Activated CD4-positive, alpha-beta memory T cell treated with anti-CD3 and anti-CD28 coated beads, Interleukin-2, amount 10 ng/mL, durations not matched to agents 7 days and 5 days (primary cell): ENCODE results near the gene DIS3L2. TPM values are rescaled to one million over a fixed set of nuclear protein-coding genes. Genes with fewer than 3 reads are reported as not detected.

Experiments used
- CTCF ChIA-PET: fragments of 350-600 bp; sonication (Branson Sonifier 250); formaldehyde crosslinking; loops from one replicate; lab custom pipeline; 2021; ENCODE audit warnings: antibody characterized with exemption, inconsistent platforms; lab: Charles Lee
- POLR2A ChIA-PET: fragments of 350-600 bp; sonication (Branson Sonifier 250); formaldehyde crosslinking; loops from one replicate; lab custom pipeline; 2021; ENCODE audit warnings: antibody characterized with exemption; lab: Charles Lee
- DNase-seq: peaks from one replicate; pipeline ENCODE4 v3.0.0-alpha.2; 2020
- H3K27ac Mint-ChIP-seq: one replicate; pipeline ENCODE4 v1.8.0; 2021; ENCODE audit warnings: mild to moderate bottlenecking, mixed read lengths
- H3K27me3 Mint-ChIP-seq: one replicate; pipeline ENCODE4 v1.8.0; 2021; ENCODE audit warnings: mixed read lengths
- H3K36me3 Mint-ChIP-seq: one replicate; pipeline ENCODE4 v1.8.0; 2021; ENCODE audit warnings: low read depth, mixed read lengths
- H3K4me1 Mint-ChIP-seq: one replicate; pipeline ENCODE4 v1.8.0; 2021; ENCODE audit warnings: mixed read lengths
- H3K4me3 Mint-ChIP-seq: one replicate; pipeline ENCODE4 v1.8.0; 2021; ENCODE audit warnings: mild to moderate bottlenecking, mixed read lengths
- H3K9me3 Mint-ChIP-seq: one replicate; pipeline ENCODE4 v1.8.0; 2021; ENCODE audit warnings: mixed read lengths
- total RNA-seq, 2 experiments: library from RNA; stranded (reverse); gene quantifications; one replicate each; pipeline ENCODE4 v1.2.3, GENCODE V29; 2021

The DIS3L2 gene
- total RNA-seq, 2 experiments from 2014 or later: 25.8 to 30.6 TPM

GRCh38 chr2:231947694-231948093 is 13.8 kb upstream of the DIS3L2 start:
- Mint-ChIP-seq H3K9me3 (no peaks in the 10 kb centered on the region), H3K36me3 (no peaks in the 10 kb centered on the region), H3K4me3 (no peak overlapping the region), H3K27ac (no peak overlapping the region), H3K4me1 (no peaks in the 10 kb centered on the region), H3K27me3 (peaks cover 18% of the 10 kb centered on the region)
- CTCF ChIA-PET: no interaction called here
- POLR2A ChIA-PET: no interaction called here
- no peak for DNase-seq

GRCh38 chr2:231951452-231952035 is 10.0 kb upstream of the DIS3L2 start:
- no peaks in the 10 kb centered on the region for H3K36me3 Mint-ChIP-seq
- H3K9me3 Mint-ChIP-seq: no peaks in the 10 kb centered on the region
- ChIA-PET POLR2A (no interaction called here), CTCF (no interaction called here)
- no peaks in the 10 kb centered on the region for H3K4me1 Mint-ChIP-seq
- H3K4me3 Mint-ChIP-seq: no peak overlapping the region
- no peak overlapping the region for H3K27ac Mint-ChIP-seq
- no peak for DNase-seq
- peaks cover 36% of the 10 kb centered on the region for H3K27me3 Mint-ChIP-seq

- Mint-ChIP-seq H3K9me3 (no peaks in the 10 kb centered on the region), H3K4me3 (no peak overlapping the region), H3K36me3 (peaks cover 3% of the 10 kb centered on the region), H3K27ac (no peak overlapping the region), H3K27me3 (peaks cover 28% of the 10 kb centered on the region), H3K4me1 (peaks cover 3% of the 10 kb centered on the region)
- POLR2A ChIA-PET: no interaction called here
- CTCF ChIA-PET: no interaction called here
- DNase-seq: no peak
Observed at GRCh38 chr2:231955758-231956472, 5.6 kb upstream of the DIS3L2 start.

GRCh38 chr2:231957913-231958763 is 3.4 kb upstream of the DIS3L2 start:
- peaks cover 17% of the 10 kb centered on the region for H3K4me1 Mint-ChIP-seq
- peaks cover 4% of the 10 kb centered on the region for H3K36me3 Mint-ChIP-seq
- ChIA-PET POLR2A (no interaction called here), CTCF (no interaction called here)
- no peak overlapping the region for H3K4me3 Mint-ChIP-seq
- H3K27ac Mint-ChIP-seq: no peak overlapping the region
- no peaks in the 10 kb centered on the region for H3K9me3 Mint-ChIP-seq
- DNase-seq: no peak
- H3K27me3 Mint-ChIP-seq: peaks cover 20% of the 10 kb centered on the region

GRCh38 chr2:231960810-231961348 is 634 bp upstream of the DIS3L2 start:
- Mint-ChIP-seq H3K36me3 (peaks cover 4% of the 10 kb centered on the region), H3K27me3 (peaks cover 7% of the 10 kb centered on the region), H3K4me1 (peaks cover 29% of the 10 kb centered on the region), H3K9me3 (no peaks in the 10 kb centered on the region), H3K27ac (peak overlapping the region; percentile 50), H3K4me3 (peak overlapping the region; percentile 97)
- ChIA-PET POLR2A (interaction anchor here (1.0 to 1.4 kb wide), 3 partner anchors 12 to 354 kb away, joined by 3 to 9 read pairs (median 5); no protein-coding TSS in a partner anchor), CTCF (interaction anchor here (1.4 kb wide), 1 partner anchor 270 kb away, joined by 4 read pairs; no protein-coding TSS in a partner anchor)
- no peak for DNase-seq

GRCh38 chr2:231965102-231965501 is 3.6 kb downstream of the DIS3L2 start:
- H3K4me1 Mint-ChIP-seq: peaks cover 33% of the 10 kb centered on the region

GRCh38 chr2:231966886-231967285 is 5.4 kb downstream of the DIS3L2 start:
- ChIA-PET CTCF (interaction anchor here (0.9 kb wide), 1 partner anchor 38 kb away, joined by 3 read pairs; no protein-coding TSS in a partner anchor), POLR2A (no interaction called here)
- no peak for DNase-seq

More at GRCh38 chr2:231965102-231965501, 3.6 kb downstream of the DIS3L2 start:
- Mint-ChIP-seq H3K9me3 (peaks cover 6% of the 10 kb centered on the region), H3K4me3 (no peak overlapping the region), H3K27ac (no peak overlapping the region), H3K36me3 (peaks cover 14% of the 10 kb centered on the region), H3K27me3 (no peaks in the 10 kb centered on the region)
- no peak for DNase-seq
- ChIA-PET CTCF (no interaction called here), POLR2A (no interaction called here)

GRCh38 chr2:231968820-231969219 is 7.3 kb downstream of the DIS3L2 start:
- Mint-ChIP-seq H3K4me3 (no peak overlapping the region), H3K27me3 (no peaks in the 10 kb centered on the region), H3K9me3 (peaks cover 6% of the 10 kb centered on the region), H3K27ac (no peak overlapping the region), H3K4me1 (peaks cover 12% of the 10 kb centered on the region), H3K36me3 (peaks cover 9% of the 10 kb centered on the region)
- POLR2A ChIA-PET: no interaction called here
- no peak for DNase-seq
- CTCF ChIA-PET: interaction anchor here (0.7 kb wide), 1 partner anchor 68 kb away, joined by 4 read pairs; no protein-coding TSS in a partner anchor

More at GRCh38 chr2:231966886-231967285, 5.4 kb downstream of the DIS3L2 start:
- Mint-ChIP-seq H3K9me3 (peaks cover 6% of the 10 kb centered on the region), H3K4me3 (no peak overlapping the region), H3K27ac (no peak overlapping the region), H3K27me3 (no peaks in the 10 kb centered on the region), H3K4me1 (peaks cover 26% of the 10 kb centered on the region), H3K36me3 (peaks cover 9% of the 10 kb centered on the region)

GRCh38 chr2:231970461-231970860 is 8.9 kb downstream of the DIS3L2 start:
- H3K4me3 Mint-ChIP-seq: no peak overlapping the region
- no peak for DNase-seq
- peaks cover 9% of the 10 kb centered on the region for H3K36me3 Mint-ChIP-seq
- H3K27ac Mint-ChIP-seq: no peak overlapping the region
- CTCF ChIA-PET: no interaction called here
- peaks cover 4% of the 10 kb centered on the region for H3K4me1 Mint-ChIP-seq
- no peaks in the 10 kb centered on the region for H3K27me3 Mint-ChIP-seq
- H3K9me3 Mint-ChIP-seq: peaks cover 6% of the 10 kb centered on the region
- POLR2A ChIA-PET: no interaction called here

- Mint-ChIP-seq H3K4me3 (no peak overlapping the region), H3K27me3 (no peaks in the 10 kb centered on the region), H3K27ac (no peak overlapping the region), H3K36me3 (no peaks in the 10 kb centered on the region), H3K4me1 (no peaks in the 10 kb centered on the region), H3K9me3 (no peaks in the 10 kb centered on the region)
- ChIA-PET CTCF (interaction anchor here (0.6 to 1.7 kb wide), 4 partner anchors 67 to 551 kb away, joined by 3 to 4 read pairs (median 4); partner anchors contain the start of gene CHRND), POLR2A (no interaction called here)
- DNase-seq: no peak
Observed at GRCh38 chr2:231975001-231975400, 13.5 kb downstream of the DIS3L2 start.

- no peaks in the 10 kb centered on the region for H3K36me3 Mint-ChIP-seq
- no peaks in the 10 kb centered on the region for H3K27me3 Mint-ChIP-seq
- H3K27ac Mint-ChIP-seq: no peak overlapping the region
- CTCF ChIA-PET: no interaction called here
- no peaks in the 10 kb centered on the region for H3K4me1 Mint-ChIP-seq
- no peak overlapping the region for H3K4me3 Mint-ChIP-seq
- POLR2A ChIA-PET: no interaction called here
- DNase-seq: no peak
- H3K9me3 Mint-ChIP-seq: no peaks in the 10 kb centered on the region
Observed at GRCh38 chr2:231977430-231977829, 15.9 kb downstream of the DIS3L2 start.

- no peaks in the 10 kb centered on the region for H3K27me3 Mint-ChIP-seq
- CTCF ChIA-PET: no interaction called here
- H3K27ac Mint-ChIP-seq: no peak overlapping the region
Observed at GRCh38 chr2:231984992-231985391, 23.5 kb downstream of the DIS3L2 start.

More at GRCh38 chr2:231984992-231985391, 23.5 kb downstream of the DIS3L2 start:
- peaks cover 4% of the 10 kb centered on the region for H3K4me1 Mint-ChIP-seq
- H3K9me3 Mint-ChIP-seq: no peaks in the 10 kb centered on the region
- H3K4me3 Mint-ChIP-seq: no peak overlapping the region
- DNase-seq: no peak
- POLR2A ChIA-PET: no interaction called here
- peaks cover 8% of the 10 kb centered on the region for H3K36me3 Mint-ChIP-seq
